MM.1S (cell line): ENCODE measurements around the gene CAPN6.

Experiments
- EZH2 ChIP-seq: fragments of 300-600 bp; sonication (generic); optimal IDR thresholded peaks from 2 replicates; pipeline ENCODE3; 2017; ENCODE audit warnings: low read depth, mild to moderate bottlenecking, antibody characterized with exemption, low read length, mixed read lengths
- EZH2phosphoT487 ChIP-seq: fragments of 300-600 bp; sonication (generic); IDR thresholded peaks from 2 replicates; pipeline ENCODE4 v1.6.1; 2018; ENCODE audit warnings: antibody characterized with exemption, low read length
- TF ChIP-seq, protein P1 (sequence below): fragments of 300-600 bp; sonication (generic); IDR thresholded peaks from 2 replicates; pipeline ENCODE4 v1.5.1; 2016; ENCODE audit warnings: antibody characterized with exemption, low read length, mixed read lengths

DNA sequence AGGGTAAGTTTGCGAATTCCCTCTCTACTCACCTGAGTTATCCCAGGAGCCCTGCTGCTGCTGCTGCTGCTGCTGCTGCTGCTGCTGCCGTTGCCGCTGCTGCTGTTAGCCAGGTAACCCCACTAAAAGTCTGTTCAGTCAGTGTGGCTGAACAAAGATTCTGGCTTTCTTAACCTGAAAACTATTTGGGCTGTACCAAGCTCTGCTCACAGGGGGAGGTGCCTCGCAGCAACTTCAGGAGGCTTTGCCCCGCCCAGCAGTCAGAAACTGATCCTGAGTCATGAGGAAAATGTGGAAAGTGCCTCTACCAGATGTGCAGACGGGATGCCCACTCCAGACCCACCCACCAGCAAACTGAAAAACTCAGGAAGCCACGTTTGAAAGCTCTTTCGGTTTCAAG, at the start of gene CAPN6:
- TF ChIP-seq EZH2: no peak
- TF ChIP-seq, protein P1, sequence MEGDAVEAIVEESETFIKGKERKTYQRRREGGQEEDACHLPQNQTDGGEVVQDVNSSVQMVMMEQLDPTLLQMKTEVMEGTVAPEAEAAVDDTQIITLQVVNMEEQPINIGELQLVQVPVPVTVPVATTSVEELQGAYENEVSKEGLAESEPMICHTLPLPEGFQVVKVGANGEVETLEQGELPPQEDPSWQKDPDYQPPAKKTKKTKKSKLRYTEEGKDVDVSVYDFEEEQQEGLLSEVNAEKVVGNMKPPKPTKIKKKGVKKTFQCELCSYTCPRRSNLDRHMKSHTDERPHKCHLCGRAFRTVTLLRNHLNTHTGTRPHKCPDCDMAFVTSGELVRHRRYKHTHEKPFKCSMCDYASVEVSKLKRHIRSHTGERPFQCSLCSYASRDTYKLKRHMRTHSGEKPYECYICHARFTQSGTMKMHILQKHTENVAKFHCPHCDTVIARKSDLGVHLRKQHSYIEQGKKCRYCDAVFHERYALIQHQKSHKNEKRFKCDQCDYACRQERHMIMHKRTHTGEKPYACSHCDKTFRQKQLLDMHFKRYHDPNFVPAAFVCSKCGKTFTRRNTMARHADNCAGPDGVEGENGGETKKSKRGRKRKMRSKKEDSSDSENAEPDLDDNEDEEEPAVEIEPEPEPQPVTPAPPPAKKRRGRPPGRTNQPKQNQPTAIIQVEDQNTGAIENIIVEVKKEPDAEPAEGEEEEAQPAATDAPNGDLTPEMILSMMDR: no peak
- TF ChIP-seq EZH2phosphoT487: no peak
